Left ventricle myocardium inferior (tissue), 1 donor: ENCODE data around the gene SYTL3. TPM values are rescaled to one million over a fixed set of nuclear protein-coding genes. Genes with fewer than 3 reads are reported as not detected.

Experiments
- DNase-seq: peaks from one replicate; pipeline ENCODE4 v3.0.0-alpha.2; 2020
- H3K27ac ChIP-seq: fragments of 200-600 bp; replicated peaks from 2 replicates; pipeline ENCODE4 v1.8.0; 2021
- H3K27me3 ChIP-seq: fragments of 200-600 bp; 2 replicates; pipeline ENCODE4 v1.8.0; 2021; ENCODE audit warnings: low read depth
- H3K36me3 ChIP-seq: fragments of 200-600 bp; 2 replicates; pipeline ENCODE4 v1.8.0; 2021
- H3K4me1 ChIP-seq: fragments of 200-600 bp; 2 replicates; pipeline ENCODE4 v1.8.0; 2021
- H3K4me3 ChIP-seq: fragments of 200-600 bp; 2 replicates; pipeline ENCODE4 v1.8.0; 2021; ENCODE audit warnings: mild to moderate bottlenecking, moderate library complexity
- H3K9me3 ChIP-seq: fragments of 200-600 bp; replicated peaks from 2 replicates; pipeline ENCODE4 v1.8.0; 2021
- CTCF ChIP-seq: fragments of 200-600 bp; IDR thresholded peaks from 2 replicates; pipeline ENCODE4 v1.8.0; 2021; ENCODE audit warnings: antibody characterized with exemption, mild to moderate bottlenecking, borderline replicate concordance
- intact Hi-C: fragments of 100-400 bp; cut with micrococcal nuclease; formaldehyde crosslinking; loops from one replicate; pipeline ENCODE4 v1.11.0; 2022
- total RNA-seq: library from RNA; stranded (reverse); fragmentation: NEBNext Ultra II Directional; extraction: Animal tissue kit (Norgen Biotek cat#: 25700); gene quantifications from one replicate; pipeline ENCODE4 v1.2.1, GENCODE V29; 2021
- donor health status: DM: no; HTN: yes; CAD: no; lungs with severe emphysema.

SYTL3 gene
- total RNA-seq, 1 donor from 2014 or later = 11.2 TPM

DNA sequence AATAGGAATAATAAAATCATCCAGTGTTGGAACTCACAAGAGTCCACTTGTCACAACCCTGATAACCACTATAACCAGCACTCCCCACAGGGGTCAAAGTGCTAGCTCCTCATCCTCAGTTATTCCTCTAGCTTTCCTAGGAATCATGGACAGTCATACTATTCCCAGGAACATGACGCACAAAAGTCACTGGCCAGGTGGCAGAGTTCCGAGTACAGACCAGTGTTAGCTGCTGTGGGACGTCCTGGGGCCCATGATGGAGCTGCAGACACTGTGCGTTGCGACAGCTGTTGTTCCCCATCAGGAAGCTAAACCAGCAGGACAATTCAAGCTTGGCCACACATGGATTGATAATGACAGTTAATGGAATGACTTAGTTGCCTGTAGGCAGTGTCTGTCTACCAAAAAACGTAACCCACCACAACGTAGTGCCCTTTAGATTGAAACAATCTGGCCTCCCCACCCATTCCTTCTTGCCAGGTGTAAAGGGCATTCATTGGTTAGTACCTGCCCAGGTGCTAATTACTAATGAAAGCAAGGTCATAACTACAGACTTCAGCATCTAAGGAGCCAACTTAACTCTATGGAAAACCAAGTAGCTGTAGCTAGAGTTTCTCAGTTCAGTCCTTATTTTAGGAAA, 151.9 kb downstream of the SYTL3 start:
- H3K27me3 ChIP-seq = no peaks in the 10 kb centered on the region

DNA sequence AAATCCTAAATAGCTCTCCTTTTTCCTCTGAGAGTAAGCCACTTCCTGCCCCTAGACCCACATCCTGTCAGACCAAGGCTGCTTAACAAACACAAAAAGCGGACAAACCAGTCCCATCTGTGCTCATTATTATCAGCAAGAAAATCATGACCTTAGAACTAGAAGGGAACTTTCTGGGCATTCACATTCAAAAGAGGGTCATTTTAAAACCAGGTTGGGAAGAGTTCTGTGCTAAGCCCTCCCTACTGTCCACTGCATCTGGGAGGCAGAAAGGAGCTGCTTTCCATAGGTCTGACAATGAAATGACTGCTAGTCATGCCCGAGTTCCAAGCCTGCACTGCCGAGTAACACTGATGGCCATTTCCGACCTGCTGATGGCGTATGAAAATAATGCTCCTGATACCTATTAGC, 153.9 kb downstream of the SYTL3 start:
- H3K4me1 ChIP-seq = peaks cover 93% of the 10 kb centered on the region
- no peak for TF ChIP-seq CTCF

More for the DNA sequence above, 151.9 kb downstream of the SYTL3 start:
- Histone ChIP-seq H3K4me1 (peaks cover 95% of the 10 kb centered on the region), H3K9me3 (no peaks in the 10 kb centered on the region), H3K36me3 (no peaks in the 10 kb centered on the region), H3K27ac (peak overlapping the region; percentile 80), H3K4me3 (no peak overlapping the region)
- intact Hi-C loops = no loop called here
- TF ChIP-seq CTCF = no peak
- peak; percentile 70 for DNase-seq

DNA sequence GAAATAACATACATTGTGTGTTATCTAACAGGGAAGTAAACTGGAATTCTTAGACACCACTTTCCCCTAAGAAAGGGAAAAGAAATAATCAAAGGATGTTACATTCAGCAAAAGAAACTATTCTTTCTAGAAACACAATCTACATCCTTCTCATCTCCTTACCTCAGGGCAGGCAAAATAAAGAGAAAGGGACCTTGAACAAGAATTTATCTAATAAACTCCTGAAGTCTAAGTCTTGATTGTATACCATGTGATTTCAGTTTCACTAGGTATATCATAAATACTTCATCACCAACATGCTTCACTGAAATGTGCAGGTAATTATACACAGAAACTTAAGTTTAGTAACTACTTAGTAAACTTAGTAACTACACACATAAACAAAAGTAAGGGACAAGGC, 154.4 kb downstream of the SYTL3 start:
- peaks cover 93% of the 10 kb centered on the region for H3K4me1 ChIP-seq
- no peaks in the 10 kb centered on the region for H3K27me3 ChIP-seq
- no peak for TF ChIP-seq CTCF
- intact Hi-C loops = no loop called here
- no peak for DNase-seq
- peaks cover 8% of the 10 kb centered on the region for H3K36me3 ChIP-seq
- peak overlapping the region; percentile 80 for H3K27ac ChIP-seq
- no peaks in the 10 kb centered on the region for H3K9me3 ChIP-seq
- H3K4me3 ChIP-seq = peak overlapping the region; percentile 24

More for the DNA sequence above, 153.9 kb downstream of the SYTL3 start:
- H3K36me3 ChIP-seq = peaks cover 7% of the 10 kb centered on the region
- no peaks in the 10 kb centered on the region for H3K9me3 ChIP-seq
- intact Hi-C loops = no loop called here
- H3K27ac ChIP-seq = peak overlapping the region; percentile 80
- no peaks in the 10 kb centered on the region for H3K27me3 ChIP-seq
- H3K4me3 ChIP-seq = peak overlapping the region; percentile 24
- no peak for DNase-seq

- TF ChIP-seq CTCF = no peak
- Histone ChIP-seq H3K9me3 (no peaks in the 10 kb centered on the region), H3K27ac (peak overlapping the region; percentile 21), H3K4me3 (no peak overlapping the region), H3K36me3 (peaks cover 8% of the 10 kb centered on the region), H3K4me1 (peaks cover 93% of the 10 kb centered on the region), H3K27me3 (no peaks in the 10 kb centered on the region)
- intact Hi-C loops = no loop called here
- DNase-seq = no peak
Measured at GRCh38 chr6:158805698-158806377, 156.0 kb downstream of the SYTL3 start.

- intact Hi-C loops = no loop called here
- H3K27ac ChIP-seq = peak overlapping the region; percentile 48
- H3K9me3 ChIP-seq = no peaks in the 10 kb centered on the region
- no peaks in the 10 kb centered on the region for H3K27me3 ChIP-seq
- peaks cover 93% of the 10 kb centered on the region for H3K4me1 ChIP-seq
- no peak overlapping the region for H3K4me3 ChIP-seq
- DNase-seq = no peak
- H3K36me3 ChIP-seq = peaks cover 8% of the 10 kb centered on the region
- TF ChIP-seq CTCF = no peak
Measured at GRCh38 chr6:158807515-158808441, 157.9 kb downstream of the SYTL3 start.
